HepG2 (cell line): ENCODE data around the gene RREB1. TPM values are rescaled to one million over a fixed set of nuclear protein-coding genes. Genes with fewer than 3 reads are reported as not detected.

ENCODE experiments used
- ARNT ChIP-seq: fragments of 450-650 bp; IDR thresholded peaks from 2 replicates; pipeline ENCODE4 v1.6.1; 2017
- BRF2 ChIP-seq: sonication (generic); formaldehyde crosslinking; IDR thresholded peaks from 2 replicates; pipeline ENCODE4 v1.8.1; 2022; ENCODE audit warnings: mild to moderate bottlenecking, missing genetic modification reagents
- GABPA ChIP-seq, 2 experiments: IDR thresholded peaks; 2 replicates each; pipeline ENCODE4 v1.6.1; 2011 to 2016; ENCODE audit warnings: low read depth in 2 of 2, low read length in 1 of 2, missing biosample characterization in 1 of 2, missing genetic modification characterization in 1 of 2
- HNF1B ChIP-seq: sonication (generic); formaldehyde crosslinking; IDR thresholded peaks from 2 replicates; pipeline ENCODE4 v1.5.1; 2020; ENCODE audit warnings: mild to moderate bottlenecking, moderate library complexity, missing genetic modification reagents
- IRF2 ChIP-seq: IDR thresholded peaks from 2 replicates; pipeline ENCODE4 v1.6.1; 2018; ENCODE audit warnings: missing genetic modification reagents, missing compliant biosample characterization
- KAT7 ChIP-seq: IDR thresholded peaks from 2 replicates; pipeline ENCODE4 v1.6.1; 2018; ENCODE audit warnings: borderline replicate concordance, missing compliant biosample characterization
- PHF21A ChIP-seq: sonication (generic); formaldehyde crosslinking; IDR thresholded peaks from 2 replicates; pipeline ENCODE4 v1.5.0; 2020; ENCODE audit warnings: mild to moderate bottlenecking, missing genetic modification reagents
- RFXAP ChIP-seq: sonication (generic); formaldehyde crosslinking; IDR thresholded peaks from 2 replicates; pipeline ENCODE4 v1.4.0; 2020; ENCODE audit warnings: missing genetic modification reagents, borderline replicate concordance
- RXRB ChIP-seq: IDR thresholded peaks from 2 replicates; pipeline ENCODE4 v1.6.1; 2016; ENCODE audit warnings: borderline replicate concordance, missing genetic modification reagents, missing compliant biosample characterization
- SNAPC4 ChIP-seq: sonication (generic); formaldehyde crosslinking; IDR thresholded peaks from 2 replicates; pipeline ENCODE4 v1.4.0; 2020; ENCODE audit warnings: mild to moderate bottlenecking, missing genetic modification reagents
- SP5 ChIP-seq: IDR thresholded peaks from 2 replicates; pipeline ENCODE4 v1.6.1; 2016; ENCODE audit warnings: low read depth, borderline replicate concordance
- TERF1 ChIP-seq: sonication (generic); formaldehyde crosslinking; IDR thresholded peaks from 2 replicates; pipeline ENCODE4 v1.8.0; 2022; ENCODE audit warnings: mild to moderate bottlenecking, missing genetic modification reagents, moderate library complexity
- ZBTB42 ChIP-seq: sonication (generic); formaldehyde crosslinking; IDR thresholded peaks from 2 replicates; pipeline ENCODE4 v1.5.0; 2020; ENCODE audit warnings: mild to moderate bottlenecking, missing genetic modification reagents
- ZNF275 ChIP-seq: sonication (generic); formaldehyde crosslinking; IDR thresholded peaks from 2 replicates; pipeline ENCODE4 v1.8.0; 2022; ENCODE audit warnings: missing genetic modification reagents, mild to moderate bottlenecking, inconsistent platforms, borderline replicate concordance
- ZNF333 ChIP-seq: sonication (generic); formaldehyde crosslinking; IDR thresholded peaks from 2 replicates; pipeline ENCODE4 v1.4.0; 2020; ENCODE audit warnings: mild to moderate bottlenecking, missing genetic modification reagents, borderline replicate concordance
- ZNF546 ChIP-seq: sonication (generic); formaldehyde crosslinking; conservative IDR thresholded peaks from 2 replicates; pipeline ENCODE4 v1.8.1; 2023; ENCODE audit warnings: mild to moderate bottlenecking, missing genetic modification reagents
- ZNF547 ChIP-seq: sonication (generic); formaldehyde crosslinking; IDR thresholded peaks from 2 replicates; pipeline ENCODE4 v1.5.1; 2020; ENCODE audit warnings: mild to moderate bottlenecking, missing genetic modification reagents
- ZNF713 ChIP-seq: sonication (generic); formaldehyde crosslinking; IDR thresholded peaks from 2 replicates; pipeline ENCODE4 v1.4.0; 2020; ENCODE audit warnings: mild to moderate bottlenecking, missing genetic modification reagents
- ZNF740 ChIP-seq: sonication (generic); formaldehyde crosslinking; IDR thresholded peaks from 2 replicates; pipeline ENCODE4 v1.4.0; 2020; ENCODE audit warnings: missing genetic modification reagents
- ZSCAN20 ChIP-seq: sonication (generic); formaldehyde crosslinking; IDR thresholded peaks from 2 replicates; pipeline ENCODE4 v1.4.0; 2020; ENCODE audit warnings: missing genetic modification reagents, mild to moderate bottlenecking, borderline replicate concordance
- polyA plus RNA-seq, 8 experiments: library from polyadenylated mRNA; depleted of rRNA in 3 of 8; stranded (reverse) in 7 of 8; unstranded in 1 of 8; fragments of >200 nt; fragmentation: Illumina TruSeq in 4 of 8; extraction: Trizol in 4 of 8; gene quantifications; 2 replicates each; pipeline versions ENCODE4 v1.2.1 to v1.2.3, GENCODE V29; 2011 to 2016; ENCODE audit warnings: low read depth in 4 of 8, missing spikeins in 1 of 8, mixed read lengths in 1 of 8; ENCODE audit not compliant: insufficient read depth in 1 of 8
- total RNA-seq, 5 experiments: library from RNA; depleted of rRNA; stranded (reverse); fragments of >200 nt; fragmentation: Illumina TruSeq; extraction: Trizol; gene quantifications; 2 replicates each; pipeline ENCODE4 v1.2.3, GENCODE V29; 2016; ENCODE audit warnings: low read depth in 1 of 5

RREB1 gene
- total and polyA plus RNA-seq, 2 of the 13 experiments (the other 11 are each of a cell fraction or from before 2014, with no cell fraction given), result 6.1 to 23.2 TPM

- no peak for TF ChIP-seq SNAPC4
- peak; percentile 97 for TF ChIP-seq ZBTB42 (CRISPR knock-in tag)
- no peak for TF ChIP-seq ZNF740
- TF ChIP-seq ZNF546 (CRISPR knock-in tag), result no peak
- no peak for TF ChIP-seq ZNF333 (CRISPR knock-in tag)
- peak; percentile 73; the same call in 1 of the 2 replicates for TF ChIP-seq RXRB (CRISPR knock-in tag)
- TF ChIP-seq KAT7 (CRISPR knock-in tag), result no peak
- TF ChIP-seq ZNF275 (CRISPR knock-in tag), result no peak
- TF ChIP-seq PHF21A (CRISPR knock-in tag), result no peak
- TF ChIP-seq BRF2 (CRISPR knock-in tag), result no peak
- no peak for TF ChIP-seq RFXAP
- TF ChIP-seq GABPA (IDR thresholded peaks at IDR 0.05; ENCODE audit: low read depth, low read length), result no peak
- 0 out of 2 replicates have a peak, but pooled peaks have one; percentile 53 for TF ChIP-seq GABPA (CRISPR knock-in tag; IDR thresholded peaks at IDR 0.05; ENCODE audit: low read depth)
- no peak for TF ChIP-seq ARNT
- TF ChIP-seq ZSCAN20 (CRISPR knock-in tag), result no peak
- peak; percentile 85 for TF ChIP-seq SP5 (CRISPR knock-in tag)
- no peak; the same call in 1 of the 2 replicates for TF ChIP-seq IRF2
- no peak for TF ChIP-seq TERF1
- no peak for TF ChIP-seq ZNF713 (CRISPR knock-in tag)
- TF ChIP-seq HNF1B (CRISPR knock-in tag), result peak; percentile 68
- no peak for TF ChIP-seq ZNF547 (CRISPR knock-in tag)
Observed at GRCh38 chr6:7171119-7171518, 63.4 kb downstream of the RREB1 start (continued).
